ENCODE data around the gene ZNF784.

The ZNF784 gene

DNA sequence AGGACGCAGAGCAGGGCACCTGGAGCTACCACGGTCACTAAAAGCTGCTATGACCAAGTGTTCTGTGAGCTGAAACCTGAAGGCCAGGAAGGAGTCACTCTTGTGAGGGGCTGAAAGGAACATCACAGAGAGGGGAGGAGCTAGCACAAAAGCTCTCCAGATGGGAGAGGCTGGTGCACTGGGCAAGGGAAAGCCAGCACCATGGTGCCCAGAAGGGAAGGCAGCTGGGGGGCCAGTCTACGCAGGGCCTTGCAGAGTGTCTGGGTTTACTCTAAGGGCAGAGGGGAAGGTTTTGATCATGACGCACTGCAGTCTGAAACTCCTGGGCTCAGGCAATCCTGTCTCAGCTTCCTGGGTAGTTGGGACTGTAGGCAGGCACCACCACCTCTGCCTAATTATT lies 12.4 kb upstream of the ZNF784 start:
- no peak for TF ChIP-seq CTCF (IDR thresholded peaks at IDR 0.05; ENCODE audit: low read depth, low read length)
- no peak for DNase-seq (ENCODE audit: extremely low read depth, low read depth)

DNA sequence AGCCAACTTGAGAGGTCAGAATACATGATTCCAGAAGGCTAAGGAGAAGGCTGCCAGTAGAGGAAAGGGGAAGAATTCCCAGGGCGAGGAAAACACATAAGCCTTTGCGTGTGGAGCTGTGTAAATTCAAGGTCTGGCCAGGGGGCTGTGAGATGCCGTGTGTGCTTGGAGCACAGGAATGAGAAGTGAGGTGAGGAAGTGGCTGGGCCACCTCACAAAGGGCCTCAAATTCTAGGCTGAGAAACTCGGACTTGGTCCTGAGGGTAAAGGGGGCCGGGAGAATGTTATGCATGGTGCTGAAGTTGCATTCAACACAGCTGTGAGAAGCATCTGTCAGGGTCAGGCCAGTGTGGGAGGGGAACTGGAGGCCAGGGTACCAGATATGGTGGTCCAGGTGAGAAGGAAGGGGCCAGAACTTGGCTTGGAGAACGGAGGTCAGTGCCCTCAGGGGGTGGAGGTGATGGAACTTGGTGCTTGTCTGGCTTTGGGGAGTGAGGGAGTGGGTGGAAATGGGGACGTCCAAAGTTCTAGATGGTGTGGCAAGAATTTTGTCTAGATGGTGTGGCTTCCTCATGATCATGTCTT lies 11.6 kb upstream of the ZNF784 start:
- no peak for DNase-seq (ENCODE audit: extremely low read depth, low read depth)
- no peak for TF ChIP-seq CTCF (IDR thresholded peaks at IDR 0.05; ENCODE audit: low read depth, low read length)

GRCh38 chr19:55635334-55635717 lies 11.0 kb upstream of the ZNF784 start:
- no peak for TF ChIP-seq CTCF (IDR thresholded peaks at IDR 0.05; ENCODE audit: low read depth, low read length)
- DNase-seq (ENCODE audit: extremely low read depth, low read depth) = no peak

DNA sequence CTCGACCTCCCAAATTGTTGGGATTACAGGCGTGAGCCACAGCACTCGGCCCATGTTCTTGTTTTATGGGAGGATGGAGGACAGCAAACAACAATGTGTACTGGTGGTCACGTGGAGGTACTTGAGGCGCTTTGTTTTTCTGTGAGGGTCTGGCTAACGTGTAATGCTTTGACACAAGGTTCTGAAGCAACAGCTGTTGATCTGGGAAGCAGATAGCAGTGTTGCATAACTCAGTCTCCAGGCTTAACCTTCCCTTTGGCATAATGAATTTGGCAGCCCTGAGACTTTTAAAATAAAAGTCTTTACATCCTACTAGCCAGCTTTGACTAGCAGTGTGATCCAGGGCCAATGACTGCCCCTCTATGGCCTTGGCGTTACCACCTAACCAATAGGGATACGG lies 9.5 kb upstream of the ZNF784 start:
- TF ChIP-seq CTCF (IDR thresholded peaks at IDR 0.05; ENCODE audit: low read depth, low read length) = no peak
- no peak for DNase-seq (ENCODE audit: extremely low read depth, low read depth)

DNA sequence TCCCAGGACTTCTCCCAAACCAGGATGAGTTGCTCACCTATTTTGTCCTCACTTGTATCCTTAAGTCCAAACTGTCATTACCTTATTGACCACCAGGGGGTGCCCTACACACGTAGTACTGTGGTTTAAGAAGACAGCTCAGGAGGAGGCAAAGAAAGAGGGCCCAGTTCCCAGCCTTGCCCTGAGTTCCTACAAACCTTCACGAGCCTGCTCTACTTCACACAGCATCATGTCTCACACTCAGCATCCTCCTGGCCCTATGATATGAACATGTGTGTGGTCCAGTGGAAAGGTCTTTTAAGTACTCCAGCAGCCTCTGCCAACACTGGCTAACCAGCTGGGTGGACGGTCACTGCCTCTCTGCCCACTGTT lies 8.1 kb upstream of the ZNF784 start:
- peak; percentile 92 for DNase-seq (ENCODE audit: extremely low read depth, low read depth)
- TF ChIP-seq CTCF (IDR thresholded peaks at IDR 0.05; ENCODE audit: low read depth, low read length) = peak; percentile 81

DNA sequence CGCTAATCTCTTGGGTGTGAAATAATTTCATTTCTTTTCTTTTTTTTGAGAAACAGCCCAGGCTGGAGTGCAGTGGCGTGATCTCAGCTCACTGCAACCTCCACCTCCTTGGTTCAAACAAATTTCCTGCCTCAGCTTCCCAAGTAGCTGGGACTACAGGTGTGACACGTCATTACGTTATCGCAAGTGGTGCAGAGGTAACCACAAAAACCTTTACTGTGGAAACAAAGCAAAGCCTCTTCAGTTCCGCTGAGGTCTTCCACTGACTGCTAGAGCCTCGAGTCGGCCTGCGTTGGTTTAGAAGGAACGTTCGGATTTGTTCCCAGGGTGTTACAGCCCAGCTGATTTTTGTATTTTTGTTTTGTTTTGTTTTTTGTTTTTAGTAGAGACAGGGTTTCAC lies 2.0 kb upstream of the ZNF784 start:
- no peak for DNase-seq (ENCODE audit: extremely low read depth, low read depth)
- no peak for TF ChIP-seq CTCF (IDR thresholded peaks at IDR 0.05; ENCODE audit: low read depth, low read length)

GRCh38 chr19:55625004-55625326 lies 599 bp upstream of the ZNF784 start:
- no peak for TF ChIP-seq CTCF (IDR thresholded peaks at IDR 0.05; ENCODE audit: low read depth, low read length)
- no peak for DNase-seq (ENCODE audit: extremely low read depth, low read depth)
